GM12801 (cell line): ENCODE data around the gene TBRG4.

Experiments
- CTCF ChIP-seq: IDR thresholded peaks from one replicate; pipeline ENCODE4 v1.5.1; 2011; ENCODE audit warnings: control low read depth; ENCODE audit not compliant: insufficient read length; ENCODE audit errors: extremely low read depth

TBRG4 gene

GRCh38 chr7:45073786-45074527 lies 37.5 kb downstream of the TBRG4 start:
- no peak for TF ChIP-seq CTCF

GRCh38 chr7:45073031-45073785 lies 38.3 kb downstream of the TBRG4 start:
- no peak for TF ChIP-seq CTCF

GRCh38 chr7:45072131-45073030 lies 39.1 kb downstream of the TBRG4 start:
- TF ChIP-seq CTCF = no peak

- TF ChIP-seq CTCF = no peak
Measured at GRCh38 chr7:45071528-45071927, 40.0 kb downstream of the TBRG4 start.

- no peak for TF ChIP-seq CTCF
Measured at GRCh38 chr7:45070254-45070642, 41.2 kb downstream of the TBRG4 start.

- no peak for TF ChIP-seq CTCF
Measured at GRCh38 chr7:45069444-45070253, 41.8 kb downstream of the TBRG4 start.
